GM21576 (cell line): ENCODE measurements around the gene KIN.
"Not testable (repeated sequence)": the region's sequence is repeated elsewhere in the genome, so short reads cannot be mapped to it uniquely, and the experiment has no call there.

Experiments used
- ATAC-seq: cut with Tn5 transposase; IDR thresholded peaks from one replicate; pipeline ENCODE4 v1.9.1; 2021; ENCODE audit warnings: mild to moderate bottlenecking, moderate library complexity; ENCODE audit not compliant: unreplicated experiment

Gene KIN

GRCh38 chr10:7795605-7796004, 7.8 kb upstream of the KIN start:
- ATAC-seq = no peak

GRCh38 chr10:7794251-7795026, 6.6 kb upstream of the KIN start:
- ATAC-seq = no peak

GRCh38 chr10:7792541-7792940, 4.7 kb upstream of the KIN start:
- no peak for ATAC-seq

GRCh38 chr10:7789390-7789789, 1.6 kb upstream of the KIN start:
- no peak for ATAC-seq

GRCh38 chr10:7788639-7789286, 970 bp upstream of the KIN start:
- ATAC-seq = peak; percentile 11

- no peak for ATAC-seq
Measured at GRCh38 chr10:7787150-7787856, 490 bp downstream of the KIN start.

- no peak for ATAC-seq
Measured at GRCh38 chr10:7786430-7786829, 1.4 kb downstream of the KIN start.

- not testable (repeated sequence) for ATAC-seq
Measured at GRCh38 chr10:7782194-7782593, 5.6 kb downstream of the KIN start.

- no peak for ATAC-seq
Measured at GRCh38 chr10:7776777-7777176, 11.0 kb downstream of the KIN start.

GRCh38 chr10:7773845-7774801, 13.7 kb downstream of the KIN start:
- no peak for ATAC-seq

GRCh38 chr10:7768417-7768816, 19.4 kb downstream of the KIN start:
- ATAC-seq = no peak

- no peak for ATAC-seq
Measured at GRCh38 chr10:7767209-7767608, 20.6 kb downstream of the KIN start.

GRCh38 chr10:7766241-7766640, 21.6 kb downstream of the KIN start:
- ATAC-seq = no peak

GRCh38 chr10:7763929-7764328, 23.9 kb downstream of the KIN start:
- ATAC-seq = no peak

GRCh38 chr10:7756360-7756992, 31.3 kb downstream of the KIN start:
- ATAC-seq = no peak

- no peak for ATAC-seq
Measured at GRCh38 chr10:7755103-7755502, 32.7 kb downstream of the KIN start.

GRCh38 chr10:7752251-7752650, 35.5 kb downstream of the KIN start:
- no peak for ATAC-seq

- no peak for ATAC-seq
Measured at GRCh38 chr10:7750222-7750621, 37.6 kb downstream of the KIN start.

GRCh38 chr10:7748637-7749036, 39.2 kb downstream of the KIN start:
- not testable (repeated sequence) for ATAC-seq

GRCh38 chr10:7744307-7744706, 43.5 kb downstream of the KIN start:
- ATAC-seq = no peak
